H9 (cell line): Measurements from ENCODE around the gene CHSY3. TPM values are rescaled to one million over a fixed set of nuclear protein-coding genes. Genes with fewer than 3 reads are reported as not detected.

Experiments
- DNase-seq: peaks from one replicate; pipeline ENCODE4 v3.0.0-alpha.2; 2017
- H2AFZ ChIP-seq: one replicate; pipeline ENCODE4 v1.6.1; 2013; ENCODE audit warnings: mild to moderate bottlenecking, low read length, control low read depth, moderate library complexity
- H2AK5ac ChIP-seq: 2 replicates; pipeline ENCODE4 v1.6.1; 2013; ENCODE audit warnings: low read length, control low read depth, mixed read lengths; ENCODE audit not compliant: insufficient read length
- H2BK120ac ChIP-seq: one replicate; pipeline ENCODE4 v1.6.1; 2013; ENCODE audit warnings: low read depth, mild to moderate bottlenecking, low read length, control low read depth, inconsistent platforms; ENCODE audit not compliant: poor library complexity, severe bottlenecking
- H2BK12ac ChIP-seq: 2 replicates; pipeline ENCODE4 v1.6.1; 2013; ENCODE audit warnings: low read length, control low read depth, mixed read lengths, low read depth; ENCODE audit not compliant: insufficient read length
- H2BK15ac ChIP-seq: 2 replicates; pipeline ENCODE4 v1.6.1; 2013; ENCODE audit warnings: low read depth, low read length, control low read depth
- H2BK20ac ChIP-seq: one replicate; pipeline ENCODE4 v1.6.1; 2013; ENCODE audit warnings: low read depth, mild to moderate bottlenecking, low read length, control low read depth, inconsistent platforms; ENCODE audit not compliant: poor library complexity, severe bottlenecking
- H2BK5ac ChIP-seq: 2 replicates; pipeline ENCODE4 v1.6.1; 2013; ENCODE audit warnings: low read length, control low read depth, mixed read lengths; ENCODE audit not compliant: insufficient read length
- H3K14ac ChIP-seq: 2 replicates; pipeline ENCODE4 v1.6.1; 2013; ENCODE audit warnings: low read length, control low read depth; ENCODE audit not compliant: insufficient read depth
- H3K18ac ChIP-seq: 2 replicates; pipeline ENCODE4 v1.6.1; 2013; ENCODE audit warnings: low read depth, mild to moderate bottlenecking, mixed read lengths, low read length, control low read depth; ENCODE audit not compliant: insufficient read length
- H3K23ac ChIP-seq: 2 replicates; pipeline ENCODE4 v1.6.1; 2013; ENCODE audit warnings: low read length, control low read depth, mixed read lengths, low read depth; ENCODE audit not compliant: insufficient read length
- H3K23me2 ChIP-seq: 2 replicates; pipeline ENCODE4 v1.6.1; 2013; ENCODE audit warnings: low read depth, mild to moderate bottlenecking, mixed read lengths, low read length, control low read depth; ENCODE audit not compliant: insufficient read length, poor library complexity, severe bottlenecking
- H3K27ac ChIP-seq: 2 replicates; pipeline ENCODE4 v1.5.1; 2013; ENCODE audit warnings: low read length, control low read depth, mixed read lengths, low read depth; ENCODE audit not compliant: insufficient read length
- H3K27me3 ChIP-seq: 2 replicates; pipeline ENCODE4 v1.6.1; 2013; ENCODE audit warnings: low read length, control low read depth, inconsistent platforms; ENCODE audit not compliant: insufficient read depth
- H3K4ac ChIP-seq: 2 replicates; pipeline ENCODE4 v1.6.1; 2013; ENCODE audit warnings: low read depth, mild to moderate bottlenecking, control low read depth, inconsistent platforms, low read length, moderate library complexity
- H3K4me1 ChIP-seq: 2 replicates; pipeline ENCODE4 v1.6.1; 2013; ENCODE audit warnings: low read length, control low read depth, inconsistent platforms; ENCODE audit not compliant: insufficient read depth
- H3K4me2 ChIP-seq: 2 replicates; pipeline ENCODE4 v1.6.1; 2013; ENCODE audit warnings: low read length, control low read depth, mixed read lengths; ENCODE audit not compliant: insufficient read length, insufficient read depth
- H3K56ac ChIP-seq: 2 replicates; pipeline ENCODE4 v1.6.1; 2013; ENCODE audit warnings: low read depth, mild to moderate bottlenecking, mixed read lengths, low read length, control low read depth; ENCODE audit not compliant: insufficient read length
- H3K79me1 ChIP-seq: 2 replicates; pipeline ENCODE4 v1.6.1; 2013; ENCODE audit warnings: low read depth, mild to moderate bottlenecking, moderate library complexity, low read length, control low read depth, inconsistent platforms; ENCODE audit not compliant: insufficient read depth, poor library complexity, severe bottlenecking
- H3K79me2 ChIP-seq: 2 replicates; pipeline ENCODE4 v1.6.1; 2013; ENCODE audit warnings: low read length, control low read depth, inconsistent platforms; ENCODE audit not compliant: insufficient read depth
- H3K9ac ChIP-seq: 2 replicates; pipeline ENCODE4 v1.6.1; 2013; ENCODE audit warnings: low read length, control low read depth, mixed read lengths; ENCODE audit not compliant: insufficient read length; ENCODE audit errors: extremely low read depth
- H3K9me3 ChIP-seq: one replicate; pipeline ENCODE4 v1.6.1; 2013; ENCODE audit warnings: low read depth, low read length, inconsistent platforms; ENCODE audit not compliant: control insufficient read depth
- H3T11ph ChIP-seq: one replicate; pipeline ENCODE4 v1.6.1; 2013; ENCODE audit warnings: mild to moderate bottlenecking, low read length, control low read depth, inconsistent platforms
- H4K20me1 ChIP-seq: one replicate; pipeline ENCODE4 v1.6.1; 2013; ENCODE audit not compliant: control insufficient read depth, insufficient read length, insufficient read depth
- H4K5ac ChIP-seq: 2 replicates; pipeline ENCODE4 v1.6.1; 2013; ENCODE audit warnings: low read depth, mild to moderate bottlenecking, mixed read lengths, low read length, control low read depth; ENCODE audit not compliant: insufficient read length
- H4K8ac ChIP-seq: replicated peaks from 2 replicates; pipeline ENCODE4 v1.6.1; 2013; ENCODE audit warnings: low read length, control low read depth, mixed read lengths, low read depth; ENCODE audit not compliant: insufficient read length
- H4K91ac ChIP-seq: 2 replicates; pipeline ENCODE4 v1.6.1; 2013; ENCODE audit warnings: low read depth, mild to moderate bottlenecking, moderate library complexity, mixed read lengths, low read length, control low read depth; ENCODE audit not compliant: insufficient read length
- H3K27ac Mint-ChIP-seq, 3 experiments: 2 replicates in 2 of 3; 3 replicates in 1 of 3; pipeline ENCODE4 v1.8.0; 2020 to 2021; ENCODE audit warnings: mixed read lengths in 3 of 3, mild to moderate bottlenecking in 1 of 3, moderate library complexity in 1 of 3
- H3K27me3 Mint-ChIP-seq: 2 replicates; pipeline ENCODE4 v1.8.0; 2021; ENCODE audit warnings: low read depth, mild to moderate bottlenecking, moderate library complexity, mixed read lengths
- H3K36me3 Mint-ChIP-seq, 3 experiments: 2 replicates in 2 of 3; 3 replicates in 1 of 3; pipeline ENCODE4 v1.8.0; 2020 to 2021; ENCODE audit warnings: low read depth in 3 of 3, mixed read lengths in 3 of 3; ENCODE audit not compliant: insufficient read depth in 1 of 3
- H3K4me1 Mint-ChIP-seq, 2 experiments: 2 replicates each; pipeline ENCODE4 v1.8.0; 2020; ENCODE audit warnings: mixed read lengths in 2 of 2
- H3K4me3 Mint-ChIP-seq, 2 experiments: 2 replicates in 1 of 2; 3 replicates in 1 of 2; pipeline ENCODE4 v1.8.0; 2020 to 2021; ENCODE audit warnings: mild to moderate bottlenecking in 2 of 2, mixed read lengths in 2 of 2, moderate library complexity in 1 of 2
- H3K9me3 Mint-ChIP-seq, 2 experiments: 2 replicates in 1 of 2; 3 replicates in 1 of 2; pipeline ENCODE4 v1.8.0; 2020; ENCODE audit warnings: mild to moderate bottlenecking in 2 of 2, mixed read lengths in 2 of 2, moderate library complexity in 1 of 2
- WGBS: extraction: QIAGEN DNeasy Blood & Tissue Kit; methylation state at CpG from one replicate; pipeline ENCODE4 v1.1.7; 2013; ENCODE audit warnings: missing lambda C conversion rate, low lambda C conversion rate, mixed read lengths; ENCODE audit not compliant: insufficient read length; ENCODE audit errors: extremely low coverage; 5-methylcytosine and 5-hydroxymethylcytosine counted together
- total RNA-seq: library from RNA; stranded (reverse); gene quantifications from 2 replicates; pipeline ENCODE4 v1.2.1, GENCODE V29; 2021
- TF ChIP-seq, protein P1 (sequence below): fragments of 200-600 bp; sonication (generic); conservative IDR thresholded peaks from 3 replicates; pipeline ENCODE4 v1.8.0; 2021; ENCODE audit warnings: antibody characterized with exemption, mild to moderate bottlenecking

The CHSY3 gene
- total RNA-seq, 1 experiment from 2014 or later = 0.37 TPM

DNA sequence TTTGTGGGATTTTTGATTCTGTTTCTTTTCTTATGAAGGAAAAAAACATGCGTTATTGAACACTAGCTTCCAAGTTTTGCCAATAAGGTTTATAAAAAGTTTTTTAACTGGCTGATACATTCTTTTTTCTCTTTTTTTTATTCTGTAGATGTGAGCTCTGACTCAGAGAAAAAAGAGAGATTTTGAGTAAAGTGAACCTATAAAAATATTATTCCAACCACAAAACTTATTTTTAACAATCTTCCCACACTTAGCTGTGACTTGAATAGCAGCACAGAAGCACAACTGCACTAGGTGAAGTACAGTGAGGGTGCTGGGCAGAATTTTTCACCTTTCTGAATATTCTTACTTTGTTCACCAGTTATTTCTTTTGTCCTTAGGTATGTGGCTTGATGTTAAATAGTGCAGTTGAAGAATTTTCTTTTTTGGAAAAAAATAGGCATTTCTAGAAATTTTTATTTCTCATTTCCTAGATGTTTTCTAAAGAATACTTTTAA, 41.6 kb downstream of the CHSY3 start:
- Histone ChIP-seq H3K27me3 (no peaks in the 10 kb centered on the region), H3K56ac (no peak overlapping the region), H2BK120ac (no peak overlapping the region), H3K14ac (no peak overlapping the region), H2BK5ac (no peak overlapping the region), H3K79me1 (no peaks in the 10 kb centered on the region), H3T11ph (no peak overlapping the region), H4K20me1 (no peaks in the 10 kb centered on the region), H3K9me3 (no peaks in the 10 kb centered on the region), H3K23me2 (no peaks in the 10 kb centered on the region), H2BK12ac (no peak overlapping the region), H2BK20ac (no peak overlapping the region), H3K27ac (no peak overlapping the region), H2AFZ (no peak overlapping the region), H4K91ac (no peak overlapping the region), H3K18ac (no peak overlapping the region), H3K23ac (no peak overlapping the region), H3K4me1 (no peaks in the 10 kb centered on the region), H2AK5ac (no peak overlapping the region), H4K5ac (no peak overlapping the region), H3K9ac (no peak overlapping the region), H4K8ac (no peak overlapping the region), H3K4ac (no peak overlapping the region), H2BK15ac (no peak overlapping the region), H3K4me2 (no peak overlapping the region), H3K79me2 (no peaks in the 10 kb centered on the region)
- H3K27me3 Mint-ChIP-seq = no peaks in the 10 kb centered on the region
- WGBS = no CpG with 5 or more reads among the region's 1 CpG
- H3K4me1 Mint-ChIP-seq = no peaks in the 10 kb centered on the region
- H3K27ac Mint-ChIP-seq = no peak overlapping the region
- no peaks in the 10 kb centered on the region; a peak in 1 of 5 replicates for H3K9me3 Mint-ChIP-seq
- H3K36me3 Mint-ChIP-seq = no peaks in the 10 kb centered on the region
- no peak overlapping the region for H3K4me3 Mint-ChIP-seq
- TF ChIP-seq, protein P1, sequence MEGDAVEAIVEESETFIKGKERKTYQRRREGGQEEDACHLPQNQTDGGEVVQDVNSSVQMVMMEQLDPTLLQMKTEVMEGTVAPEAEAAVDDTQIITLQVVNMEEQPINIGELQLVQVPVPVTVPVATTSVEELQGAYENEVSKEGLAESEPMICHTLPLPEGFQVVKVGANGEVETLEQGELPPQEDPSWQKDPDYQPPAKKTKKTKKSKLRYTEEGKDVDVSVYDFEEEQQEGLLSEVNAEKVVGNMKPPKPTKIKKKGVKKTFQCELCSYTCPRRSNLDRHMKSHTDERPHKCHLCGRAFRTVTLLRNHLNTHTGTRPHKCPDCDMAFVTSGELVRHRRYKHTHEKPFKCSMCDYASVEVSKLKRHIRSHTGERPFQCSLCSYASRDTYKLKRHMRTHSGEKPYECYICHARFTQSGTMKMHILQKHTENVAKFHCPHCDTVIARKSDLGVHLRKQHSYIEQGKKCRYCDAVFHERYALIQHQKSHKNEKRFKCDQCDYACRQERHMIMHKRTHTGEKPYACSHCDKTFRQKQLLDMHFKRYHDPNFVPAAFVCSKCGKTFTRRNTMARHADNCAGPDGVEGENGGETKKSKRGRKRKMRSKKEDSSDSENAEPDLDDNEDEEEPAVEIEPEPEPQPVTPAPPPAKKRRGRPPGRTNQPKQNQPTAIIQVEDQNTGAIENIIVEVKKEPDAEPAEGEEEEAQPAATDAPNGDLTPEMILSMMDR = no peak
- no peak for DNase-seq
